Endodermal cell (in vitro differentiated cells): ENCODE data around the gene AOPEP. TPM values are rescaled to one million over a fixed set of nuclear protein-coding genes. Genes with fewer than 3 reads are reported as not detected.

ENCODE experiments used
- DNase-seq: peaks from one replicate; pipeline ENCODE4 v3.0.0-alpha.2; 2017
- H3K27ac ChIP-seq: 2 replicates; pipeline ENCODE4 v1.5.1; 2013; ENCODE audit warnings: mild to moderate bottlenecking, low read depth, low read length, moderate library complexity
- H3K27me3 ChIP-seq: 2 replicates; pipeline ENCODE4 v1.6.1; 2013; ENCODE audit warnings: mild to moderate bottlenecking, low read length, moderate library complexity; ENCODE audit not compliant: insufficient read depth, control insufficient read depth, poor library complexity, severe bottlenecking
- H3K36me3 ChIP-seq: 2 replicates; pipeline ENCODE4 v1.7.0; 2013; ENCODE audit warnings: mild to moderate bottlenecking, low read length, moderate library complexity; ENCODE audit not compliant: control insufficient read depth, insufficient read depth
- H3K4me1 ChIP-seq: one replicate; pipeline ENCODE4 v1.7.0; 2013; ENCODE audit warnings: low read length; ENCODE audit not compliant: control insufficient read depth, insufficient read depth
- H3K4me3 ChIP-seq: 2 replicates; pipeline ENCODE4 v1.5.1; 2013; ENCODE audit warnings: mild to moderate bottlenecking, low read length, moderate library complexity
- H3K9ac ChIP-seq: 2 replicates; pipeline ENCODE4 v1.6.1; 2013; ENCODE audit warnings: mild to moderate bottlenecking, low read length, moderate library complexity; ENCODE audit not compliant: poor library complexity, severe bottlenecking; ENCODE audit errors: extremely low read depth
- H3K9me3 ChIP-seq: 2 replicates; pipeline ENCODE4 v1.6.1; 2013; ENCODE audit warnings: mild to moderate bottlenecking, low read length, moderate library complexity; ENCODE audit not compliant: control insufficient read depth
- H3K27ac Mint-ChIP-seq: 2 replicates; pipeline ENCODE4 v1.8.0; 2020; ENCODE audit warnings: mixed read lengths
- H3K27me3 Mint-ChIP-seq: 2 replicates; pipeline ENCODE4 v1.8.0; 2021; ENCODE audit warnings: mild to moderate bottlenecking, mixed read lengths; ENCODE audit not compliant: insufficient read depth
- H3K36me3 Mint-ChIP-seq: 2 replicates; pipeline ENCODE4 v1.8.0; 2020; ENCODE audit warnings: low read depth, mixed read lengths
- H3K4me1 Mint-ChIP-seq: 2 replicates; pipeline ENCODE4 v1.8.0; 2020; ENCODE audit warnings: mixed read lengths
- H3K4me3 Mint-ChIP-seq: 2 replicates; pipeline ENCODE4 v1.8.0; 2020; ENCODE audit warnings: mild to moderate bottlenecking, moderate library complexity, mixed read lengths
- H3K9me3 Mint-ChIP-seq: 2 replicates; pipeline ENCODE4 v1.8.0; 2020; ENCODE audit warnings: mild to moderate bottlenecking, mixed read lengths
- CTCF ChIP-seq: fragments of 200-600 bp; sonication (generic); conservative IDR thresholded peaks from 2 replicates; pipeline ENCODE4 v1.5.0; 2021; ENCODE audit warnings: antibody characterized with exemption, mild to moderate bottlenecking
- WGBS, 2 experiments: methylation state at CpG; one replicate each; pipeline versions ENCODE4 v1.1.5 to v1.1.7; 2013; ENCODE audit warnings: missing lambda C conversion rate in 2 of 2, mixed read lengths in 1 of 2; ENCODE audit not compliant: insufficient coverage in 1 of 2, insufficient read length in 1 of 2; 5-methylcytosine and 5-hydroxymethylcytosine counted together
- total RNA-seq, 2 donors: library from RNA; stranded (reverse); fragmentation: NEBNext Ultra II Directional in 1 of 2; extraction: Animal tissue kit (Norgen Biotek cat#: 25700) in 1 of 2; gene quantifications; 2 replicates in 1 of 2; 3 replicates in 1 of 2; pipeline ENCODE4 v1.2.1, GENCODE V29; 2021

The AOPEP gene
- total RNA-seq, 2 donors from 2014 or later, result 23.4 to 33.7 TPM

- H3K27me3 ChIP-seq, result peaks cover 19% of the 10 kb centered on the region
- H3K4me1 Mint-ChIP-seq, result peaks cover 14% of the 10 kb centered on the region
- no peak overlapping the region for H3K27ac Mint-ChIP-seq
- WGBS, 2 experiments, result 78 to 87% methylated on average over 2 of the region's 2 CpGs
- DNase-seq, result no peak
- H3K9ac ChIP-seq, result no peak overlapping the region
- no peak overlapping the region for H3K4me3 Mint-ChIP-seq
- H3K9me3 Mint-ChIP-seq, result no peaks in the 10 kb centered on the region
- peaks cover 29% of the 10 kb centered on the region for H3K27me3 Mint-ChIP-seq
- peaks cover 5% of the 10 kb centered on the region for H3K36me3 Mint-ChIP-seq
- H3K4me1 ChIP-seq, result peaks cover 17% of the 10 kb centered on the region
- H3K36me3 ChIP-seq, result no peaks in the 10 kb centered on the region
- H3K9me3 ChIP-seq, result no peaks in the 10 kb centered on the region
- no peak overlapping the region for H3K4me3 ChIP-seq
- TF ChIP-seq CTCF, result no peak
- no peak overlapping the region for H3K27ac ChIP-seq
These were observed 310.2 kb downstream of the AOPEP start for GRCh38 chr9:95036676-95037075.

GRCh38 chr9:95037789-95038521 is 311.5 kb downstream of the AOPEP start:
- 96 to 100% methylated on average over 4 to 7 of the region's 7 CpGs for WGBS, 2 experiments
- no peak overlapping the region for H3K9ac ChIP-seq
- H3K36me3 Mint-ChIP-seq, result peaks cover 7% of the 10 kb centered on the region
- no peaks in the 10 kb centered on the region for H3K36me3 ChIP-seq
- H3K4me3 Mint-ChIP-seq, result no peak overlapping the region
- peaks cover 13% of the 10 kb centered on the region for H3K27me3 ChIP-seq
- H3K27ac Mint-ChIP-seq, result no peak overlapping the region
- H3K4me1 Mint-ChIP-seq, result peaks cover 3% of the 10 kb centered on the region
- H3K4me3 ChIP-seq, result no peak overlapping the region
- TF ChIP-seq CTCF, result no peak
- no peak for DNase-seq
- peaks cover 21% of the 10 kb centered on the region for H3K27me3 Mint-ChIP-seq
- no peaks in the 10 kb centered on the region for H3K9me3 ChIP-seq
- H3K9me3 Mint-ChIP-seq, result no peaks in the 10 kb centered on the region
- peaks cover 5% of the 10 kb centered on the region for H3K4me1 ChIP-seq
- no peak overlapping the region for H3K27ac ChIP-seq

GRCh38 chr9:95038666-95039065 is 312.2 kb downstream of the AOPEP start:
- no peak for TF ChIP-seq CTCF
- Histone ChIP-seq H3K4me1 (peaks cover 5% of the 10 kb centered on the region), H3K4me3 (no peak overlapping the region), H3K36me3 (no peaks in the 10 kb centered on the region), H3K27ac (no peak overlapping the region), H3K9ac (no peak overlapping the region), H3K27me3 (peaks cover 6% of the 10 kb centered on the region), H3K9me3 (no peaks in the 10 kb centered on the region)
- H3K27ac Mint-ChIP-seq, result no peak overlapping the region
- peaks cover 7% of the 10 kb centered on the region for H3K36me3 Mint-ChIP-seq
- no peaks in the 10 kb centered on the region for H3K9me3 Mint-ChIP-seq
- peaks cover 3% of the 10 kb centered on the region for H3K4me1 Mint-ChIP-seq
- WGBS, 2 experiments, result 95 to 98% methylated on average over 8 to 9 of the region's 9 CpGs
- H3K4me3 Mint-ChIP-seq, result no peak overlapping the region
- peaks cover 17% of the 10 kb centered on the region for H3K27me3 Mint-ChIP-seq
- DNase-seq, result no peak
